Stimulated activated CD8-positive, alpha-beta memory T cell treated with anti-CD3 and anti-CD28 coated beads, Interleukin-7, amount 100 ng/mL, for 48 hours (primary cell): ENCODE measurements around the gene ENC1.

Experiments
- DNase-seq, 2 donors: peaks; one replicate each; pipeline ENCODE4 v3.0.0-alpha.2; 2020; ENCODE audit warnings: low read depth in 1 of 2; ENCODE audit errors: extremely low read depth in 1 of 2

The ENC1 gene

GRCh38 chr5:74633695-74634094, 6.8 kb downstream of the ENC1 start:
- DNase-seq, result no peak

- no peak for DNase-seq
Measured at GRCh38 chr5:74632947-74633356, 7.6 kb downstream of the ENC1 start.

GRCh38 chr5:74631081-74631953, 9.2 kb downstream of the ENC1 start:
- no peak for DNase-seq

DNA sequence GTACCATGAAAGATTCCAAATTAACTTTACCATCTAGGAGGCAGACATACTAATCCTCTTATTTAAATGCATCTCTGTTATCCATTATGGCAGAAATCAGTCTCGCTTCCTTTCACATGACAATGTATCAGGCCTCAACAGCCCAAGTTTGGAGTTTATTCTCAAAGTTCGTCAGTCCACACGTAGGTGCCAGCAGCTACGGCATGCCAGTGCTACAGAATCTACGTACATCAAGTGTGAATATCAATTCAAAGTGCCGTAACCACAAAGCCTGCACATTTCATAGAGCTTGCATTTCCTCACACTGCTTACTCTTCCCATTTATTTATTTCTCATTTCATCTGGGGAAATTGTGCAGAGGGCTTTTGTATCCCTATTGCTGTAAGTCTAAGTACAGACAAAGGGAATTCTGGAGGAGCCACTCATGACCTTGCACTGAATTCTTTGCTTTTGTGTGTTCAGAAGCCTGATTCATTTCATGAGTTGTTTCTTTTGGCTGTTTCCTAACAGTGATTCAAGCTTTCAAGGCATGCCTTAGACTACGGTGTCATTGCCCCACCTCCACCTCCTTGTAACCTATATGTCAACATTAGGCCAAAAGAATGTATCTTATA, 10.0 kb downstream of the ENC1 start:
- DNase-seq, result no peak

GRCh38 chr5:74629326-74629725, 11.2 kb downstream of the ENC1 start:
- no peak for DNase-seq

GRCh38 chr5:74628359-74628758, 12.2 kb downstream of the ENC1 start:
- no peak for DNase-seq

- DNase-seq, result no peak
Measured at GRCh38 chr5:74627646-74628279, 12.8 kb downstream of the ENC1 start.

DNA sequence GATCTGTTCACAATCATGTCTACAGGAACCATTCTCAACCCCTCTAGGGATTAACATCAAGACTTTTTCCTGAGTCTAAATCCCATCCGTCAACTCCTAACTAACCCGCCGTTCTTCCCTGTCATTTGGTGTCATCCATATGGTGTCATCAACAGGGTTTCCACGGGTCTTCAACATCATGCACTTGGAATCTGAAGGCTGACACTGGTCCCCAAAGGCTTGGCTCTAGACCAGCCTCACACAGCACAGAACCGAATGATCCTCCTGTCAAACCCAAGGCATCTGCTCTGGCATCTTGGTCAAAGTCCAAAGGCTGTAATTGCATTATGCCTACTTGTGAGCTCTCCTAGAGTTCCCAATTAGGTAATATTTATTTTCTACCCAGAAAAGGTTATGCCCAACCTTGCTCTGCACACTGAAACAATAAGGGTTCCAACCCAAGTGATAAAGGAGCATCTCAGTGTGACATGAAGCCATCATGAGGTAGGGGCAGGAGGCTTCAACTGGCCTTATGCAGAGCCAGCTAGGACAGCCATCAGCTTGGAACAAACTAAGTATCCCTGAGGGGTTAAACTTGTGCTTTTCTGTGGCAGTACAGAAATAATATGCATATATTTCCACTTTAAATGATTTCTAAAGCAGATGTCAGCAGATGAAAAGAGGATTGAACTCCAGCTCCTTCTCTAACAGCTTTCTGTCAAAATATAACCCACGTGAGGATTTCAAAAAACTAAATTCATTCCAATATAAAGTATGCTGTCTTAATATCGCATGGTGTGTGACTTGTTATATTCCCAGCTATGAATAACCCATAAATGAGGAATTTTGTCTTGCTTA, 13.9 kb downstream of the ENC1 start:
- DNase-seq, result no peak

DNA sequence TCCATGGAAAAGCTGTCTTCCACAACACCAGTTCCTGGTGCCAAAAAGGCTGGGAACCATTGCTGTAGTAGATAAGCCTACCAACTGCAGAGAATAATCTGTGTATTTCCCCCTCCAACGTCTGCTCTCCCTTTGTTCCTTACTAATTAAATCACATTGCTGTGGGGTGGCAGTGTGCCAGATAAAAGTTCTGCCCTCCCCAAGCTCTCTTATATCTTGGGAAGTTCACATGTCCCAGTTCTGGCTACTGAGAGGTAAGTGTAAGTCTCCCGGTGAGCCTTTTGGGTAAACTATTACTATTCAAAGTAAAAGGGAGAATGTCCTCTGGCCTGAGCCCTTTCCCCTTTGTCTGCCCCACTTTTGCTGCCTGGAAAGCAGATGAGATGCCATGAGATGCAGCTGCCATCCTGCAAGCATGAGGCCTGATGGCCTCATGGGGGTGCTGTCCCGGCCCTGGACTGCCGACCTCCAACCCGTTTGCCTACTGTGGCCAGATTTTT, 14.7 kb downstream of the ENC1 start:
- DNase-seq, result no peak

- DNase-seq, result no peak
Measured at GRCh38 chr5:74624931-74625505, 15.5 kb downstream of the ENC1 start.

DNA sequence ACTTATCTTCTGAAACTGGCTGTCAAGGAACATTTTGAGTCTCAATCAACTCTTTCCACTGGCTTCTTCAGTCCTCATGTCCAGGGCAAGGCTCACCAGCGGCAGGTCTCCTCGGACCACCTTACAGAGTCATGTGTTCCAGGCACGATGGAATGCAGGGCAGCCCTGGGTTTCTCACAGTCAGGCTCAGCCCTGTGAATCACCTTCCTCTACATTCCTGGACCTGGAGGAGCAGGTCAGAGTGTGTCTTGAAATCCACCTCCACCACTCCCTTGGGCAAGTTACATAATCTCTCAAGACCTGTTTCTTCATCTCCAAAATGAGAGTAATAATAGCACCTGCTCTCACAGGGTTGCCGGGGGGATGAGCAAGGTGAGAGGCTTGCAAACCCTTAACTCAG, 16.0 kb downstream of the ENC1 start:
- DNase-seq, result no peak

DNA sequence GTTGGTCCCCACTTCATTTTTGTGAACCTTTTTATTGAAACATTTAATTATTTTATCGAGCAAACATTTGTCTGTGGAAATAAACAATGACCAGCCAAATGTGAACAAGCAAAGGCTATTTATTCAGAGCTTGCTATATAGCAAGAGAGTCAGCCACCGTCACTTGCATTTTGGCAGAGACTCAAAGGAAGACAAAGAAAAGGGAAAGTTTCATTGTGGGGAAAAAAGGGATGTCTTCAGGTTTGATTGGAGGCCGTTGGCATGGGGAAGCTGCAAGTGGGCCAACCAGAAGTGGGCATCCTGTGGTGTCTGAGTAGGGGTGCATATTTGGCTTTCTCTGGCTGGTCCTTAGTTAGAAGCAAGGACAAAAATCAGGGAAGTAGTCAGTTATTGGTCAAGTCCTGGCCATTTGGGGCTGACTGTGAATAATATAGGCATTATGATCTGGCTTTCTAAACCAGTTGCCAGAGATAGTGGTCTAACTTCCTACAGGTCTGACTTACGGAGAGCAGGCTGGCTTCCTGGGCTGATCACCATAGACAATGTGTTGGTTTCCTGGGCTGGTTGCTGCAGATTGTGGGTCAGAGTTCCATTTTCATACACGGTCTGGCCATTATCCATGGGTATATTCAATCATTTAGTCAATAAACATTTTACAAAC, 16.6 kb downstream of the ENC1 start:
- no peak for DNase-seq

GRCh38 chr5:74623006-74623611, 17.4 kb downstream of the ENC1 start:
- no peak for DNase-seq

- DNase-seq, result no peak
Measured at GRCh38 chr5:74622122-74622521, 18.4 kb downstream of the ENC1 start.

DNA sequence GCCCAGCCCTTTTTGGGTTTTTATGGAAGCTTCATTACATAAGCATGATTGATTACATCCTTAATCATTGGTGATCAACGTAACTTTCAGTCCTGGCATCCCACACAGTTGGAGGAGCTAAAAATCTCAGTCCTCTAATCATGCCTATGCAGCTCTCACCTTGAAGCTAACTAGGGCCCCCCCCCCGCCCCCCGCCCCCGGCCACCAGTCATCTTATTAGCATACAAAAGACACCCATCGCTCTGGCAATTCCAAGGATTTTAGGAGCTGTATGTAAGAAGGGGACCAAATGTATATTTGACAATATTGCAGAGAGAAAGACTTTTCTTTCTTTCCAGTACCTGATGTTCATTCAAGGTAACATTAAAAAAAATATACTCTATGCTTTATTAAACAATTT, 19.0 kb downstream of the ENC1 start:
- no peak for DNase-seq

- DNase-seq, result no peak
Measured at GRCh38 chr5:74619308-74619707, 21.2 kb downstream of the ENC1 start.

- no peak for DNase-seq
Measured at GRCh38 chr5:74618106-74618505, 22.4 kb downstream of the ENC1 start.

DNA sequence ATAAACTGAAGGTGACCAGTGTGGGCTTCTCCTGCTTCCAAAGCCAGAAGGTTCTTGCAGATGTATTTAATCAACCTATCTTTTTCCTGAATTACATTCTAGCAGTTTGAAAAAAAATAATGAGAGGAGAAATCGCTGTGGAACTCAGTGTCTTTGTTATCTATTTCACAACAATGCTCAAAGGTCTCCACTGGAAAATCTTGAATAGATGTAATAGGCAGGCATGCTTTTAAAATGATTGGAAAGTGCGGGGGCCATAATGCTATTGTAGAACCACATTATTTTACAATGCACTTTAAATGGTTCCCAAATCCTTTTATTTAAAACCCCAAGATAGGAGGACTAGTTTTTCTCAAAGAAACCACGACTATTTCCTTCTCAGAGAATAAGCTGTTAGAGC, 23.3 kb downstream of the ENC1 start:
- DNase-seq, result no peak

DNA sequence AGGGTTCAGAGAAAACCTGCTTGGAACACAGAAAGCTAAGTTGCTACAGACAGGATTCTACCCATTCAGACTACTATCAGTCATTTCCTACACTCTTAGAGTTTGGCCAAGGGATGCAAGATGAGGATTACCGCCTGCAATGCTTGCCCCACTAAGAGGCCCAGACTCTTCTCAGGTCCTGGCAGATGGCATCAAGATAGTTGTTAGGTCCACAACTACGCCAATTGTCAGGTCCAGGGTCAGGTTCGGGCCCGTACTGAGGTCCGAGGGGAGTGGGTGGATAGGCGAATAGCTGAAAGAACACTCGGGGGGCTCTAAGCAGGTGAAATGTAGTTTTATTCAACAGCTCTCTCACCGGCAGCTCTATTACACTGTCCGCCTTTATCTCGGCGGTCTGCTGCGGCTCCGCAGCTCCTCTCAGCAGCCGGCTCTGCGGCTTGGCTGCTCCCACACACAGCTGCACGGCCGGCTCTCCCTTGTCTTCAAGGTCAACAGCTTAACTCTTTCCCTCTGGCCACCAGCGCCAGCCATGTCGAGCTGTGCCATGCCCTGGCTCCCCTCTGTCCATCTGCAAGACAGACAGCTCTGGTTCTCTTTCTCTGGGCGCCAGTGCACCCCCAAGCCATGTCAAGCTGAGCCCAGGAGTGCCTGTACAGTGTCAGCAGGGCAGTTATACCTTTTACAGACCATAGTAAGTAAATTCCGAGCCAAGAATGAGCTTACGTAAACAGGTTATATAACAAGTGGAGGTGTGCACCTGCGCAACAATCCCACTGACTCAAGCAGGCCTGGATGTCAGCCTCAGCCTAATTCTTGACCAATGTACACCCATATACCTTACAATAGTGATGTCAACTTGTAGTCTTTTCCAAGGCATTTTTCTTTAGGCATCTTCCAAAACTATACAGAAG, 24.0 kb downstream of the ENC1 start:
- no peak for DNase-seq
